SK-N-MC (cell line): ENCODE data around the gene RNASEH1.

Experiments used
- EZH2 ChIP-seq: fragments of 200-600 bp; sonication (generic); IDR thresholded peaks from one replicate; pipeline ENCODE4 v1.6.1; 2017; ENCODE audit warnings: antibody characterized with exemption
- FOXP2 ChIP-seq: optimal IDR thresholded peaks from 2 replicates; pipeline ENCODE3; 2011; ENCODE audit warnings: mild to moderate bottlenecking, moderate library complexity; ENCODE audit not compliant: insufficient read depth; ENCODE audit errors: extremely low read length, control extremely low read depth
- POLR2AphosphoS5 ChIP-seq: IDR thresholded peaks from 2 replicates; pipeline ENCODE4 v1.6.1; 2012; ENCODE audit warnings: mild to moderate bottlenecking, low read depth, low read length, borderline replicate concordance

DNA sequence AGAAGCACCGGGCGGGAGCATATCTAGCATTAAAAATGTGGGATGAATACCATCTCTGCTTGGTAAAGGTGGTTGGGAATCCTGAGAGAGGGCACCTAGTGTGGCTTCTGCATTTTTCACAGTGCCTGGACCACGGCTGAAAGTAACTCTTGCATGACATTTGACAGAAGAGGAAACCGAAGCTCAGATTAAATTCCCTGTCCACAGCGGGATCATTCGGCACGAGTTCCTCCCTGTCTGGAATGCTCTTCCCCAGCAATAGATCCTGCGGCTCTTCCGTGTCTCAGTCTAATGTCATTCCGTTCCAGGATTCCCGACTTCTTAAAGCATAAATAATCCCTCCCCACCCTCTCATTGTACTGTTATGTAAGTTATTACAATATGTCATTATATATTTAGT, 16.0 kb upstream of the RNASEH1 start:
- TF ChIP-seq POLR2AphosphoS5: no peak
- TF ChIP-seq EZH2: no peak
- no peak for TF ChIP-seq FOXP2
